Epithelial cell of esophagus (primary cell): ENCODE data around the gene CERK.

ENCODE experiments used
- DNase-seq: peaks from one replicate; pipeline ENCODE4 v3.0.0; 2010; ENCODE audit warnings: low read depth
- H3K4me3 ChIP-seq: 2 replicates; pipeline ENCODE4 v1.5.1; 2011; ENCODE audit warnings: mild to moderate bottlenecking, low read length, control low read depth
- TF ChIP-seq, protein P1 (sequence below): IDR thresholded peaks from 2 replicates; pipeline ENCODE4 v1.5.1; 2011; ENCODE audit warnings: low read depth, mild to moderate bottlenecking, low read length, control low read depth, inconsistent platforms; ENCODE audit not compliant: insufficient read depth; ENCODE audit errors: missing control alignments

Gene CERK

DNA sequence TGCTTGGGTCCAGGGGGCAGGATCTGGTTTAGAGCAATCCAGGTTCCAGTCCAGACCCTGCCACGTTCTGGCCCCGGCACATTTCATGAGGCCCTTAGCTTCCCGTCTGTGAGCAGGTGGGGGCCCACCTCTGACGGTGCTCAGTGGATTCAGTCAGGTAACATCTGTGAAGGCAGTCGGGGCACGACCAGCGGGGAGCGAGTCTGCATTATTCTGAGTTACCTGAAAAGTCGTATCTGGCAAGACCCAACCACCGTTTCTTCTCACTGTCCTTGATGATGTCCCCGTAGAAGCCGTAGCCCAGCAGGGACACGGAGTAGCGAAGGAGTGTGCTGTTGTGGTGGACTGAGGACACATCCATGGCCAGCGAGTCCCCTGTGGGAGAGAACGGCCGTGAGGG, 39.0 kb downstream of the CERK start:
- DNase-seq, result no peak
- TF ChIP-seq, protein P1, sequence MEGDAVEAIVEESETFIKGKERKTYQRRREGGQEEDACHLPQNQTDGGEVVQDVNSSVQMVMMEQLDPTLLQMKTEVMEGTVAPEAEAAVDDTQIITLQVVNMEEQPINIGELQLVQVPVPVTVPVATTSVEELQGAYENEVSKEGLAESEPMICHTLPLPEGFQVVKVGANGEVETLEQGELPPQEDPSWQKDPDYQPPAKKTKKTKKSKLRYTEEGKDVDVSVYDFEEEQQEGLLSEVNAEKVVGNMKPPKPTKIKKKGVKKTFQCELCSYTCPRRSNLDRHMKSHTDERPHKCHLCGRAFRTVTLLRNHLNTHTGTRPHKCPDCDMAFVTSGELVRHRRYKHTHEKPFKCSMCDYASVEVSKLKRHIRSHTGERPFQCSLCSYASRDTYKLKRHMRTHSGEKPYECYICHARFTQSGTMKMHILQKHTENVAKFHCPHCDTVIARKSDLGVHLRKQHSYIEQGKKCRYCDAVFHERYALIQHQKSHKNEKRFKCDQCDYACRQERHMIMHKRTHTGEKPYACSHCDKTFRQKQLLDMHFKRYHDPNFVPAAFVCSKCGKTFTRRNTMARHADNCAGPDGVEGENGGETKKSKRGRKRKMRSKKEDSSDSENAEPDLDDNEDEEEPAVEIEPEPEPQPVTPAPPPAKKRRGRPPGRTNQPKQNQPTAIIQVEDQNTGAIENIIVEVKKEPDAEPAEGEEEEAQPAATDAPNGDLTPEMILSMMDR, result no peak

DNA sequence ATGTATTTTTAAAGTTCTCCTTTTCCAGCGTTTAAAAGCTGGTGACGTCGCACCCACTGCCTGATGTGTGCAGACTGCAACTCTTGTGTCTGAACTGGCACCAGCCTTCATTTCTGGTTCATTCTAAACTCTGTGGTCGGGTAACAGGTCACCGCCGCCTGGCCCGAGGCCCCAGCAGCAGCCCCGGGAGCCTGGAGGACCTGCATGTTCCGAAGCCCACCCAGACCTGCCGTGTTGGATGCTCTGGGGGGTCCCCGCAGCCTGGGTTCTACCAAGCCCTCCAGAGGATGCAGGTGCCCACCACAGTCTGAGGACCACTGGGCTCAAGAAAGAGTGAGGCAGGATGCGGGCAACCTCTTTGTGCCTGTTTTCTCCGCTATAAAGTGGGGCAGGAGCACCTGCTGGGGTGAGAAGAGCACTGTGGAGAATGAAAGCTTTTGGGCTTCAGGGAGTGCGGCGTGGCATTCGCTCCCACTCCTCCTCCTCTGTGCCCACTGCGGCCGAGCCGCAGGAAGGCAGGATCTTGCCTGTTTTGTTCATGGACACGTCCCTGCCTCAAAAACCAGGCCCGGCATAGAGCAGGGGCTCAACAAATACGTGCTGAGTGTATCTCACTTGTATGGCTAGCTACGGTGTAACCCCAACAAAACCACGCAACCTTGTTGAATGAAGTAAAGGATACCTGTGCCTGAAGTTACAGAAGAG, 40.1 kb downstream of the CERK start:
- no peak overlapping the region for H3K4me3 ChIP-seq
- TF ChIP-seq, protein P1, result no peak
- DNase-seq, result no peak

More for the DNA sequence above, 39.0 kb downstream of the CERK start:
- H3K4me3 ChIP-seq, result no peak overlapping the region

DNA sequence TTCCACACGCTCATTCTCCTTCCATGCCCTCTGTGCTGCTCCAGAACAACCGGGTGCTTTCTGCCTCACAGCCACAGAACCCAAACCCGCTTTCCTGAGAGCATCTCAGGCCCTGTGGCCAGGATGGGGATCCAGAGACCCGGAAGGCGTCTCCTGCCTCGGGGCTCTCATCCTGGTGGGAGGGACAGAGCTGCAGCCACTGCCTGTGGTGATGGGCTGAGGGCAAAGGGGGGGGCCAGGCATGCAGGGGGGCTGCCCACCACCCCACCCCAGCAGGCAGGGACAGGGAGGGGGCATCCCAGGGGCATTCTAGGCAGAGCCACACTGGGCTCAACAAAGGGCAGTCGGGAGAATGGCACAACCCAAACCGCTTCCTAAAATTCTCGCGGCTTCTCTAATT, 41.4 kb downstream of the CERK start:
- H3K4me3 ChIP-seq, result no peak overlapping the region
- TF ChIP-seq, protein P1, result no peak
- DNase-seq, result no peak

DNA sequence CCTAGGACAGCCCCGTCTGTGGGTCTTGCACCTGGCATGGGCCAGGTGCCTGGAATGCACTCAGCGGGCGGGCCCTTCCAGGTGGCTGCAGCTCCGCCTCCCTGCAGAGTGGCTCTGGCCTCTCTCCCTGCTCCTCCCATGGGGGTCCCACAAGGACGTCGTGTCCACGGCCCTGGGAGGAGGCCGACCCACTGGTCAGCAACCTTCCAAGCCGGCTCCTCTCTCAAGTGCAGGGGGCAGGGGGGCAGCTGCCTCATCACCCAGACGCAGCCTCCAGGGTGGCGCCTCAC, 41.9 kb downstream of the CERK start:
- DNase-seq, result no peak
- no peak overlapping the region for H3K4me3 ChIP-seq
- TF ChIP-seq, protein P1, result no peak

DNA sequence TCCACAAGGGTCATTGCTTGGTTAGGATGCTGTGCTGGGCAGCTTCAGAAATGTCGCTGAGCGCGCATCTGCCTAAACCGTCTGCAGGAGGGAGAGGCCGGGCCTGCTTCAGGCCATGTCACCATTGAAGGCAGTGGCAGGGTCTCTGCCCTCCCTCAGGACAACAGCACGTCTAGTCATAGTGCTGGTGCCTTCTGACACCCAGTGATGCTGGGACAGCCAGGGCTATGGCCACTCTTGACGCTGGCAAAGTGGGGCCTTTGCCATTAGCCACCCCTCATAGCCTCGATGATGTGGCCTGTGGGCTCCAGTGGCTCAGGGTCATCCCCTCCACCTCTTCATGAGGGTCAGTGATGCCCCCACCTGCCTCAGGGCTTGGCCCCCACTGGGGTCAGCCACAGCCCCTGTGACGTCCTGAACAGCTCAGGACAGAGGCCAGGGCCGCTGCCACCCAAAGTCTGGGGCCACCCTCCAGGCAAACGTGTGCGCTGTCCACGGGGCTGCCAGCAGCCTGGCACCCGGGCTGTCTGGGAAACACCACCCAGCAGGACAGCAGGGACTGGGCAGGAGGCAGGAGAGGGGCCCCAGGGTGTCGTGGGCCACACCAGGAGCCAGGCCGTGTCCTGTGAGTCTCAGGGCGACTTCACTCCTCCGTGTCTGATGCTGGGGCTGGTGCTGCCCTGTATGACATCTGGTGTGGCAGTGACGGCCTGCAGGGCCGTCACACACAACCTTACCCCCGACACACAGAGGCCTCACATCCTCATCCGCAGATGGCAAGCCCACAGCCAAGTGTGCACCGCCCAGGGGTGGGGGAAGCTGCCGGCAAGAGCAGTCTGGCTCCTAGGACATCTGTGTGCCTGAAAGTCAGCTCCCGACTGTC, 42.5 kb downstream of the CERK start:
- no peak overlapping the region for H3K4me3 ChIP-seq
- TF ChIP-seq, protein P1, result no peak
- DNase-seq, result no peak

DNA sequence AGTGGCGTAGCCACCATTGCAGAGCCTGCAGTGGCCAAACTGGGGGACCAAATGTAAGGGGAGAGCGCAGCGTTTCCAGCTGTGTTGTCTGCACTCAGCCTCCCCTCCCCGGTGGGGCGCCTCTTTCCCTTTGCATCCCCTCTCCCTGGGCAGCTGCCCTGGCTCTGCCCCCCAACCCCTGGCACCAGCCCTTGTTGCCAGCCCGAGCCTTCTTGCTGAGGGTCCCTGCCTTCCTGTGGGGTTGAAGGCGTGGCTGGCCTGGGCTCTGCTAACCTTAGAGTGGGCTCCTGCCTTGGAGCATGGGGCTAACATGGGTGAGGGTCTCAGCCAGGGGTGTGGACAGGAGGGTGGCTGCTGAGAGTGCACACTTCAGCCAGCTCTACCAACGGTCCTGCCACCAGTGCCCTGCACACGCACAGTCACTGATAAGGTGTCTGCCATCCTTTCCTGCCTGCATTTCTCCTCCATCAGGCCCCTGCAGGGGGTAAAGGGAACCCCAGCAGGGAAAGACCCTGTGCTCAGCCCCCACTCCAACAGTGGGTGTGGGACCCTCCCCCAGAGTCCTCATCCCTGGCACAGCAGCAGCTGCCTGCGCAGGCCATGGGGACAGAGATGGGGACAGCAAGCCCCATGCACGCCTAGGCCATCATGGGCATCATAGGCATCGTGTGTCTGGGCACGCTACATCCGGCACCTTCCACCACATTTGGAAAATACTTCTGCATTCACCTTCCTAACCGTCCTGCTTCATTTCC, 43.5 kb downstream of the CERK start:
- TF ChIP-seq, protein P1, result no peak
- no peak for DNase-seq
- no peak overlapping the region for H3K4me3 ChIP-seq
